ENCODE results near the gene BOD1.

DNA sequence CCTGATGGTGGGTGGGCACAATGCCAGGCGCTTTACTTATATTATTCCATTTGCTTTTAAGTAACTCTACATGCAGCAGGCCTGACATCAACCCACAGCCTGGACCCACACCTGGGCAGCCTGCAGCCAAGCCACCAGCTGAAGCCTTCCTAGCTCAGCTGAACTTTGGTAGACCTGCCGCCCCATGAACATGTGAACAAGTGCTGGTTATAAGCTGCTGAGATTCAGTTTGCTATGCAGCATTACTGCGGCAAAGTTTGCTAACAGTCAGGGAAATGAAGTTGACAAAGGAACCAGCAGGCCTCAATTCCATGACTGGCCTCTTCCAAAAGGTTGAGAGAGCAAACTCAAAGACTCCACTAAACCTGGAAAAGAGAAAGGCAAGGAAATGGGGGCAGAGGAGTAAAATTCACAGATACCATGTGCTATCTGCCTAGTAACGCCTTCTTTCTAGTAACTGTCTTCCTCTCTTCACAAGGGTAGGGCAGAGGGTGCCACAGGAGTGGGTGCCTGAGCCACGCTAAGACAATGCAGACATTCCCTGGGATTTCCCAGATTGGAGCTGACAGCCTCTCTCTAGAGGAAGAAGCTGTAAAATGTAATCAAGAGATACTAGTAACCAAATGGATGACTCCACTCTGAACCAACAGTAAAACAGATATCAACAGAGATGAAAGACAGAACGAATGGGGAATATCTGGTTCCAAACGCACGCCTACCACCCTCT lies 2.9 kb downstream of the BOD1 start:
- TF ChIP-seq, protein P1, sequence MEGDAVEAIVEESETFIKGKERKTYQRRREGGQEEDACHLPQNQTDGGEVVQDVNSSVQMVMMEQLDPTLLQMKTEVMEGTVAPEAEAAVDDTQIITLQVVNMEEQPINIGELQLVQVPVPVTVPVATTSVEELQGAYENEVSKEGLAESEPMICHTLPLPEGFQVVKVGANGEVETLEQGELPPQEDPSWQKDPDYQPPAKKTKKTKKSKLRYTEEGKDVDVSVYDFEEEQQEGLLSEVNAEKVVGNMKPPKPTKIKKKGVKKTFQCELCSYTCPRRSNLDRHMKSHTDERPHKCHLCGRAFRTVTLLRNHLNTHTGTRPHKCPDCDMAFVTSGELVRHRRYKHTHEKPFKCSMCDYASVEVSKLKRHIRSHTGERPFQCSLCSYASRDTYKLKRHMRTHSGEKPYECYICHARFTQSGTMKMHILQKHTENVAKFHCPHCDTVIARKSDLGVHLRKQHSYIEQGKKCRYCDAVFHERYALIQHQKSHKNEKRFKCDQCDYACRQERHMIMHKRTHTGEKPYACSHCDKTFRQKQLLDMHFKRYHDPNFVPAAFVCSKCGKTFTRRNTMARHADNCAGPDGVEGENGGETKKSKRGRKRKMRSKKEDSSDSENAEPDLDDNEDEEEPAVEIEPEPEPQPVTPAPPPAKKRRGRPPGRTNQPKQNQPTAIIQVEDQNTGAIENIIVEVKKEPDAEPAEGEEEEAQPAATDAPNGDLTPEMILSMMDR (IDR thresholded peaks at IDR 0.05), result no peak
- no peak for TF ChIP-seq POLR2A (IDR thresholded peaks at IDR 0.05)

Measured in thyroid gland (tissue), 4 donors.